ENCODE data around the gene MAPK12. TPM values are rescaled to one million over a fixed set of nuclear protein-coding genes. Genes with fewer than 3 reads are reported as not detected.

The MAPK12 gene
- total RNA-seq, 1 donor from 2014 or later: 27.3 TPM

DNA sequence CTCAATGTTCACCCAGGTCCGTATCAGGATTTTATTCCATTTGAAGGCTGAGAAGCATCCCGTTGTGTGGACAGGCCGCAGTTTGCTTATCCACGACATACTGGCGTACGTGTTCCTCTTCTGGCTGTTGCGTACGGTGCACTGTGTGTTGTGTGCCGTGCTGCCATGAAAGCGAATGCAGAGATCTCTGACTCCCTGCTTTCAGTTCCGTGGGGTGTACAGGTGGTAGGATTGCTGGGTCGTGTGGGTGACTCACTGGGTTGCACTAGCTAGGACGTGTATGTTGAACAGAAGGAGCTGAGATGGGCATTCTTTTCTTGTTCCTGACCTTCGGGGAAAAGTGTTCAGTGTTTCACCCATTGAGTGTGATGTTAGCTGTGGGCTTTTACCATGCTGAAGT is 50.3 kb downstream of the MAPK12 start:
- H3K27me3 Mint-ChIP-seq (ENCODE audit: unreplicated experiment): no peaks in the 10 kb centered on the region
- H3K4me3 Mint-ChIP-seq (ENCODE audit: unreplicated experiment): no peak overlapping the region
- H3K4me1 Mint-ChIP-seq (ENCODE audit: unreplicated experiment): peaks cover 4% of the 10 kb centered on the region
- no peak overlapping the region for H3K27ac Mint-ChIP-seq (ENCODE audit: unreplicated experiment)
- peaks cover 34% of the 10 kb centered on the region for H3K36me3 Mint-ChIP-seq (ENCODE audit: unreplicated experiment)
- no peak for DNase-seq (ENCODE audit: extremely low spot score, unreplicated experiment)
- no peak for TF ChIP-seq CTCF (IDR thresholded peaks at IDR 0.05)
- no peaks in the 10 kb centered on the region for H3K9me3 Mint-ChIP-seq (ENCODE audit: unreplicated experiment)

DNA sequence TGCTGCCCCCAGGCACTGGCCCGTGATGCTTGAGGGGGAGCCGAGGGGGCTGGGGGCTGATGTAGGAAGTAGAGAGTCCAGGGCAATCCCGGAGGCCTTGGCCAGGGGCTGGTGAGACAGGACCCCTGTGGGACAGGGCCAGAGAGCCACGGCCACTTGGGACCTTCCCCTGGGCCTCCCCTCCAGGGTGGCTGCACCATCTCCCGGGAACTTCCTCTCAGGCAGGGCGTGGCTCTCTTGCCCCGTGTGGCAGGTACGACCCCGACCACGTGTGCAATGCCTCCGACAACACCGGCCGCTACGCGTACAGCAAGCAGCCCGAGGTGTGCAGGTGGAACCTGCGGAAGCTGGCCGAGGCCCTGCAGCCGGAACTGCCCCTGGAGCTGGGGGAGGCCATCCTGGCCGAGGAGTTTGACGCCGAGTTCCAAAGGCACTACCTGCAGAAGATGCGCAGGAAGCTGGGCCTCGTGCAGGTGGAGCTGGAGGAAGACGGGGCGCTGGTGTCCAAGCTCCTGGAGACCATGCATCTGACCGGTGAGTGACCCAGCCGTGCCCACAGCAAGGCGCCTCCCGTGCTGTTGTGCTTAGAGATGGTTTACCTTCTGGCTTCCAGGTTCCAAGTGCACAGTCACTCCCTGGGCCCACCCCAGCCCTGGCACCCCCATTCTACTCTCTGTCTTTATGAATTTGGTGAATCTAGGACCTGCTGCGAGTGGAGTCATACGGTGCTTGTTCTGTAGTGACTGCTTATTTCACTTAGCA is 50.9 kb downstream of the MAPK12 start:
- Mint-ChIP-seq H3K27me3 (ENCODE audit: unreplicated experiment) (no peaks in the 10 kb centered on the region), H3K4me3 (ENCODE audit: unreplicated experiment) (no peak overlapping the region), H3K9me3 (ENCODE audit: unreplicated experiment) (no peaks in the 10 kb centered on the region), H3K36me3 (ENCODE audit: unreplicated experiment) (peaks cover 31% of the 10 kb centered on the region), H3K4me1 (ENCODE audit: unreplicated experiment) (peaks cover 4% of the 10 kb centered on the region), H3K27ac (ENCODE audit: unreplicated experiment) (no peak overlapping the region)
- no peak for TF ChIP-seq CTCF (IDR thresholded peaks at IDR 0.05)
- no peak for DNase-seq (ENCODE audit: extremely low spot score, unreplicated experiment)

- H3K27me3 Mint-ChIP-seq (ENCODE audit: unreplicated experiment): no peaks in the 10 kb centered on the region
- peak; percentile 88 for TF ChIP-seq CTCF (IDR thresholded peaks at IDR 0.05)
- H3K36me3 Mint-ChIP-seq (ENCODE audit: unreplicated experiment): peaks cover 30% of the 10 kb centered on the region
- H3K4me1 Mint-ChIP-seq (ENCODE audit: unreplicated experiment): peaks cover 4% of the 10 kb centered on the region
- H3K4me3 Mint-ChIP-seq (ENCODE audit: unreplicated experiment): no peak overlapping the region
- no peak for DNase-seq (ENCODE audit: extremely low spot score, unreplicated experiment)
- no peak overlapping the region for H3K27ac Mint-ChIP-seq (ENCODE audit: unreplicated experiment)
- H3K9me3 Mint-ChIP-seq (ENCODE audit: unreplicated experiment): no peaks in the 10 kb centered on the region
Observed at GRCh38 chr22:50209893-50210292, 51.6 kb downstream of the MAPK12 start.

DNA sequence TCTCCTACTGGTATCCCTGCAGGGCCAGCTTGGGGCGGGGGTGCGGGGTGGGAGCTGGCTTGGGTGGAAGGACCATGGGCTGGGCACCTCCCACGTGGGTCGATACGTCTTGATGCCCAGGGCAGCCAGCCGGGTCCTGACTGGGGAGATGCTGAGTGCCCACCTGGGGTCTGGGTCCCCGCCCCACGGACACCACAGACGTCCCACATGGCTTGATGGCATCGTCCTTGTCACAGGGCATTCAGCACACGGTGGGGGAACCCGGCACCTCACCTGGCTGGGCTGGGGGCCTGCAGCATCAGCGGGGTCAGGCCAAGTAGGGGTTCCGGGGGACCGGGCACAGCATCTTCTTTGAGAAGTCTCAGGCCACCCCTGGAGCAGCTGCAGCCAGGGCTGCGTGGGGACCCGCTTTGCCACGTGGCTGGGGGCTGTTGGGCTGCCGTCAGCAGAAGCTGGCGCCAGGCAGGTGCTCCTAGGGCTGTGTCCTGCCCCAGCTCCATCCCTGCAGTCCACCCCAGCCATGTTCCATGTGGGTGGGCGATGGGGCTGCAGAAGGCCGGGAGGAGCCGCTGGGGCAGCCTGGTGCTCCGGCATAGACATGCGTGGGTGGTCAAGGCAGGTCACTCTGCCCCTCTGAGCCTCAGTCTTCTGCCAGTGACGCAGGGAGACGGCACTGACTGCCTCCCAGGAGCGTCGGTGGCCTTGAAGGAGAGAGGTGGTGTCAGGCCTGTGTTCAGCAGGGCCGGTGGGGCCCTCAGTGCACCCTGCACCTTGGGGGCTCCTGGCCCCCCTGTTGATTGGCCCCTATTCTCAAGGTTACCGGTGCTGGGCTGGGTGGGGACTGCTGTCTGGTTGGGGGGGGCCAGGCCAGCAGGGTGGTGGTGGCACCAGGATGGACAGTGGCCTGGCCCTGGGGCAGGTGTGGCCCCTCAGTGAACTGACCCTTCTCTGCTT is 52.3 kb downstream of the MAPK12 start:
- no peaks in the 10 kb centered on the region for H3K27me3 Mint-ChIP-seq (ENCODE audit: unreplicated experiment)
- no peaks in the 10 kb centered on the region for H3K9me3 Mint-ChIP-seq (ENCODE audit: unreplicated experiment)
- no peak for TF ChIP-seq CTCF (IDR thresholded peaks at IDR 0.05)
- peaks cover 29% of the 10 kb centered on the region for H3K36me3 Mint-ChIP-seq (ENCODE audit: unreplicated experiment)
- H3K27ac Mint-ChIP-seq (ENCODE audit: unreplicated experiment): no peak overlapping the region
- H3K4me3 Mint-ChIP-seq (ENCODE audit: unreplicated experiment): no peak overlapping the region
- H3K4me1 Mint-ChIP-seq (ENCODE audit: unreplicated experiment): peaks cover 4% of the 10 kb centered on the region
- no peak for DNase-seq (ENCODE audit: extremely low spot score, unreplicated experiment)

DNA sequence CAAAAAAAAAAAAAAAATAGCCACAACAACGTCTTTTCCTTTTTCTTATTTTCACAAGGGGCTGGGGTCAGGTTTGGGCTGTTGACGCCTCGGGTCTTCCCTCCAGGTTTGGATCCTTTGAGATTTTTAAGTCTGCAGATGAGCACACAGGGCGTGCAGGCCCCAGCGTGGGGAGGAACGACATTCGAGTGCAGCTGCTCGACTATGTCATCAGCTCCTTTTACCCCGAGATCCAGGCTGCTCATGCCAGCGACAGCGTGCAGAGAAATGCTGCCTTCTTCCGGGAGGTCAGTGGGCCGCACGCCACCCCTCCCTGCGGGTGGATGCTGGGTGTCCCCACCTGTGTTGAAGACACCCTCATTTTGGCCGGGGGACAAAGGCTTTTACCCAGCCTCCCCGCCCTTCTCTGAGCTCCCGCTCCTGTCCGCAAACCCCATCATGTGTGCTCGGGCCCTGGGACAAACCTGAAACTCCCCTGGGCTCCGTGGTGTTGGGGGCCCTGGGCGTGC is 53.0 kb downstream of the MAPK12 start:
- H3K27me3 Mint-ChIP-seq (ENCODE audit: unreplicated experiment): no peaks in the 10 kb centered on the region
- DNase-seq (ENCODE audit: extremely low spot score, unreplicated experiment): no peak
- no peak overlapping the region for H3K4me3 Mint-ChIP-seq (ENCODE audit: unreplicated experiment)
- TF ChIP-seq CTCF (IDR thresholded peaks at IDR 0.05): no peak
- H3K36me3 Mint-ChIP-seq (ENCODE audit: unreplicated experiment): peaks cover 28% of the 10 kb centered on the region
- no peaks in the 10 kb centered on the region for H3K9me3 Mint-ChIP-seq (ENCODE audit: unreplicated experiment)
- H3K27ac Mint-ChIP-seq (ENCODE audit: unreplicated experiment): no peak overlapping the region
- H3K4me1 Mint-ChIP-seq (ENCODE audit: unreplicated experiment): peaks cover 4% of the 10 kb centered on the region
